GM23338 (cell line): ENCODE measurements around the gene TYMP. TPM values are rescaled to one million over a fixed set of nuclear protein-coding genes. Genes with fewer than 3 reads are reported as not detected.

Experiments
- JUNB ChIP-seq: IDR thresholded peaks from one replicate; pipeline ENCODE4 v1.6.1; 2016; ENCODE audit warnings: antibody characterized with exemption; ENCODE audit not compliant: unreplicated experiment
- NANOG ChIP-seq: IDR thresholded peaks from 2 replicates; pipeline ENCODE4 v1.6.1; 2016; ENCODE audit warnings: antibody characterized with exemption, borderline replicate concordance
- POLR2AphosphoS5 ChIP-seq: IDR thresholded peaks from 2 replicates; pipeline ENCODE4 v1.6.1; 2016; ENCODE audit warnings: antibody characterized with exemption, low read depth
- REST ChIP-seq: IDR thresholded peaks from one replicate; pipeline ENCODE4 v1.6.1; 2018; ENCODE audit warnings: antibody characterized with exemption; ENCODE audit not compliant: unreplicated experiment
- STAT1 ChIP-seq: IDR thresholded peaks from one replicate; pipeline ENCODE4 v1.6.1; 2016; ENCODE audit warnings: antibody characterized with exemption; ENCODE audit not compliant: unreplicated experiment
- polyA plus RNA-seq: library from polyadenylated mRNA; unstranded; fragments of >200 nt; fragmentation: Nextera tagmentation; extraction: Ambion mirVana; gene quantifications from 2 replicates; pipeline ENCODE4 v1.2.1, GENCODE V29; 2016
- total RNA-seq: library from RNA; depleted of rRNA; stranded (reverse); fragments of >200 nt; shearing (Covaris generic); gene quantifications from 2 replicates; pipeline ENCODE4 v1.2.3, GENCODE V29; 2014
- TF ChIP-seq, protein P1 (sequence below): fragments of 250-450 bp; sonication (Bioruptor Pico); IDR thresholded peaks from 2 replicates; pipeline ENCODE4 v1.5.0; 2020; ENCODE audit warnings: mild to moderate bottlenecking, moderate library complexity
- TF ChIP-seq, protein P2 (sequence below): IDR thresholded peaks from 2 replicates; pipeline ENCODE4 v1.6.1; 2016; ENCODE audit warnings: antibody characterized with exemption

The TYMP gene
- total and polyA plus RNA-seq, 2 experiments from 2014 or later = 0.28 to 1.8 TPM

DNA sequence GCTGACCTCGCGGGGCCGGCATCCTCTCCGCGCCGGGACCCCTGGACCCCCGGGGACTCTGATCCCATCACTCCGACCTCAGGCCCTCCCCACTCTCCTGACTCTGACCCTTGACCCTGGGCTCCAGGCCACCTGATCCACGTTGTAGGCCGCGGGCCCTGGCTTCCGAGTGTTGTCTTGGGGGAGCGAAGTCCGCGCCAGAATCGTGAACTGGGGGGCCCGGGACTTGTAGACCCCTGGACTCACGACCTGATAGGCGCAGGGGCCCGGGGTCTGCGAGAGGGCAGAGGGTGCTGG, 716 bp upstream of the TYMP start (continued):
- TF ChIP-seq, protein P1, sequence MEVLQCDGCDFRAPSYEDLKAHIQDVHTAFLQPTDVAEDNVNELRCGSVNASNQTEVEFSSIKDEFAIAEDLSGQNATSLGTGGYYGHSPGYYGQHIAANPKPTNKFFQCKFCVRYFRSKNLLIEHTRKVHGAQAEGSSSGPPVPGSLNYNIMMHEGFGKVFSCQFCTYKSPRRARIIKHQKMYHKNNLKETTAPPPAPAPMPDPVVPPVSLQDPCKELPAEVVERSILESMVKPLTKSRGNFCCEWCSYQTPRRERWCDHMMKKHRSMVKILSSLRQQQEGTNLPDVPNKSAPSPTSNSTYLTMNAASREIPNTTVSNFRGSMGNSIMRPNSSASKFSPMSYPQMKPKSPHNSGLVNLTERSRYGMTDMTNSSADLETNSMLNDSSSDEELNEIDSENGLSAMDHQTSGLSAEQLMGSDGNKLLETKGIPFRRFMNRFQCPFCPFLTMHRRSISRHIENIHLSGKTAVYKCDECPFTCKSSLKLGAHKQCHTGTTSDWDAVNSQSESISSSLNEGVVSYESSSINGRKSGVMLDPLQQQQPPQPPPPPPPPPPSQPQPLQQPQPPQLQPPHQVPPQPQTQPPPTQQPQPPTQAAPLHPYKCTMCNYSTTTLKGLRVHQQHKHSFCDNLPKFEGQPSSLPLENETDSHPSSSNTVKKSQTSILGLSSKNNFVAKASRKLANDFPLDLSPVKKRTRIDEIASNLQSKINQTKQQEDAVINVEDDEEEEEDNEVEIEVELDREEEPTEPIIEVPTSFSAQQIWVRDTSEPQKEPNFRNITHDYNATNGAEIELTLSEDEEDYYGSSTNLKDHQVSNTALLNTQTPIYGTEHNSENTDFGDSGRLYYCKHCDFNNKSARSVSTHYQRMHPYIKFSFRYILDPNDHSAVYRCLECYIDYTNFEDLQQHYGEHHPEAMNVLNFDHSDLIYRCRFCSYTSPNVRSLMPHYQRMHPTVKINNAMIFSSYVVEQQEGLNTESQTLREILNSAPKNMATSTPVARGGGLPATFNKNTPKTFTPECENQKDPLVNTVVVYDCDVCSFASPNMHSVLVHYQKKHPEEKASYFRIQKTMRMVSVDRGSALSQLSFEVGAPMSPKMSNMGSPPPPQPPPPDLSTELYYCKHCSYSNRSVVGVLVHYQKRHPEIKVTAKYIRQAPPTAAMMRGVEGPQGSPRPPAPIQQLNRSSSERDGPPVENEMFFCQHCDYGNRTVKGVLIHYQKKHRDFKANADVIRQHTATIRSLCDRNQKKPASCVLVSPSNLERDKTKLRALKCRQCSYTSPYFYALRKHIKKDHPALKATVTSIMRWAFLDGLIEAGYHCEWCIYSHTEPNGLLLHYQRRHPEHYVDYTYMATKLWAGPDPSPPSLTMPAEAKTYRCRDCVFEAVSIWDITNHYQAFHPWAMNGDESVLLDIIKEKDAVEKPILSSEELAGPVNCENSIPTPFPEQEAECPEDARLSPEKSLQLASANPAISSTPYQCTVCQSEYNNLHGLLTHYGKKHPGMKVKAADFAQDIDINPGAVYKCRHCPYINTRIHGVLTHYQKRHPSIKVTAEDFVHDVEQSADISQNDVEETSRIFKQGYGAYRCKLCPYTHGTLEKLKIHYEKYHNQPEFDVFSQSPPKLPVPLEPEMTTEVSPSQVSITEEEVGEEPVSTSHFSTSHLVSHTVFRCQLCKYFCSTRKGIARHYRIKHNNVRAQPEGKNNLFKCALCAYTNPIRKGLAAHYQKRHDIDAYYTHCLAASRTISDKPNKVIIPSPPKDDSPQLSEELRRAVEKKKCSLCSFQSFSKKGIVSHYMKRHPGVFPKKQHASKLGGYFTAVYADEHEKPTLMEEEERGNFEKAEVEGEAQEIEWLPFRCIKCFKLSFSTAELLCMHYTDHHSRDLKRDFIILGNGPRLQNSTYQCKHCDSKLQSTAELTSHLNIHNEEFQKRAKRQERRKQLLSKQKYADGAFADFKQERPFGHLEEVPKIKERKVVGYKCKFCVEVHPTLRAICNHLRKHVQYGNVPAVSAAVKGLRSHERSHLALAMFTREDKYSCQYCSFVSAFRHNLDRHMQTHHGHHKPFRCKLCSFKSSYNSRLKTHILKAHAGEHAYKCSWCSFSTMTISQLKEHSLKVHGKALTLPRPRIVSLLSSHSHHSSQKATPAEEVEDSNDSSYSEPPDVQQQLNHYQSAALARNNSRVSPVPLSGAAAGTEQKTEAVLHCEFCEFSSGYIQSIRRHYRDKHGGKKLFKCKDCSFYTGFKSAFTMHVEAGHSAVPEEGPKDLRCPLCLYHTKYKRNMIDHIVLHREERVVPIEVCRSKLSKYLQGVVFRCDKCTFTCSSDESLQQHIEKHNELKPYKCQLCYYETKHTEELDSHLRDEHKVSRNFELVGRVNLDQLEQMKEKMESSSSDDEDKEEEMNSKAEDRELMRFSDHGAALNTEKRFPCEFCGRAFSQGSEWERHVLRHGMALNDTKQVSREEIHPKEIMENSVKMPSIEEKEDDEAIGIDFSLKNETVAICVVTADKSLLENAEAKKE (CRISPR knock-in tag) = no peak
- TF ChIP-seq NANOG = no peak
- TF ChIP-seq REST = no peak
- TF ChIP-seq, protein P2, sequence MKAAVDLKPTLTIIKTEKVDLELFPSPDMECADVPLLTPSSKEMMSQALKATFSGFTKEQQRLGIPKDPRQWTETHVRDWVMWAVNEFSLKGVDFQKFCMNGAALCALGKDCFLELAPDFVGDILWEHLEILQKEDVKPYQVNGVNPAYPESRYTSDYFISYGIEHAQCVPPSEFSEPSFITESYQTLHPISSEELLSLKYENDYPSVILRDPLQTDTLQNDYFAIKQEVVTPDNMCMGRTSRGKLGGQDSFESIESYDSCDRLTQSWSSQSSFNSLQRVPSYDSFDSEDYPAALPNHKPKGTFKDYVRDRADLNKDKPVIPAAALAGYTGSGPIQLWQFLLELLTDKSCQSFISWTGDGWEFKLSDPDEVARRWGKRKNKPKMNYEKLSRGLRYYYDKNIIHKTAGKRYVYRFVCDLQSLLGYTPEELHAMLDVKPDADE = no peak
- TF ChIP-seq POLR2AphosphoS5 = no peak
- TF ChIP-seq JUNB = no peak
- no peak for TF ChIP-seq STAT1
